H1 (cell line): Measurements from ENCODE around the gene FANCI. TPM values are rescaled to one million over a fixed set of nuclear protein-coding genes. Genes with fewer than 3 reads are reported as not detected.

ENCODE experiments used
- BACH1 ChIP-seq: IDR thresholded peaks from 2 replicates; pipeline ENCODE4 v1.6.1; 2012; ENCODE audit warnings: low read length, improper control_type of control experiment
- CHD1 ChIP-seq: IDR thresholded peaks from 2 replicates; pipeline ENCODE4 v1.6.1; 2012; ENCODE audit warnings: low read depth, low read length, improper control_type of control experiment
- CHD2 ChIP-seq: IDR thresholded peaks from 2 replicates; pipeline ENCODE4 v1.6.1; 2012; ENCODE audit warnings: low read length, improper control_type of control experiment
- CREB1 ChIP-seq: IDR thresholded peaks from 2 replicates; pipeline ENCODE4 v1.6.1; 2012; ENCODE audit warnings: inconsistent platforms
- EZH2 ChIP-seq: fragments of 200-600 bp; sonication (generic); IDR thresholded peaks from 2 replicates; pipeline ENCODE4 v1.7.1; 2012; ENCODE audit warnings: low read depth, mild to moderate bottlenecking, moderate library complexity, low read length, inconsistent platforms; ENCODE audit not compliant: severe bottlenecking
- GABPA ChIP-seq: IDR thresholded peaks from 2 replicates; pipeline ENCODE4 v1.6.1; 2011; ENCODE audit warnings: mild to moderate bottlenecking, low read length, moderate library complexity, borderline replicate concordance; ENCODE audit not compliant: insufficient read depth
- JUND ChIP-seq: IDR thresholded peaks from 2 replicates; pipeline ENCODE4 v1.6.1; 2011; ENCODE audit warnings: mild to moderate bottlenecking, improper control_type of control experiment, low read length
- NANOG ChIP-seq: IDR thresholded peaks from 2 replicates; pipeline ENCODE4 v1.6.1; 2011; ENCODE audit warnings: low read length, low read depth, mild to moderate bottlenecking, inconsistent platforms; ENCODE audit not compliant: insufficient read depth, poor library complexity, severe bottlenecking
- POLR2AphosphoS5 ChIP-seq: IDR thresholded peaks from 2 replicates; pipeline ENCODE4 v1.6.1; 2011; ENCODE audit warnings: low read depth, low read length
- SAP30 ChIP-seq: fragments of 300-600 bp; sonication (generic); IDR thresholded peaks from 2 replicates; pipeline ENCODE4 v1.7.1; 2012; ENCODE audit warnings: low read length, moderate library complexity, mild to moderate bottlenecking, inconsistent platforms; ENCODE audit not compliant: insufficient read depth, insufficient replicate concordance
- SP2 ChIP-seq: IDR thresholded peaks from 2 replicates; pipeline ENCODE4 v1.6.1; 2012; ENCODE audit warnings: mild to moderate bottlenecking, low read length, inconsistent platforms
- SP4 ChIP-seq: IDR thresholded peaks from 2 replicates; pipeline ENCODE4 v1.6.1; 2012; ENCODE audit warnings: low read length, inconsistent platforms
- polyA plus RNA-seq, 7 experiments: library from polyadenylated mRNA; depleted of rRNA in 3 of 7; stranded (reverse) in 5 of 7; unstranded in 2 of 7; fragments of >200 nt in 5 of 7; fragments of 200-250 nt in 2 of 7; gene quantifications; 1 replicate in 5 of 7; 2 replicates in 1 of 7; 4 replicates in 1 of 7; pipeline versions ENCODE4 v1.2.1 to v1.2.3, GENCODE V29; 2011 to 2013; ENCODE audit warnings: missing spikeins in 2 of 7, mixed read lengths in 2 of 7
- total RNA-seq: library from RNA; stranded (reverse); fragmentation: NEBNext Ultra II Directional; extraction: Animal tissue kit (Norgen Biotek cat#: 25700); gene quantifications from 2 replicates; pipeline ENCODE4 v1.2.1, GENCODE V29; 2021
- TF ChIP-seq, protein P1 (sequence below): fragments of 300-600 bp; sonication (generic); IDR thresholded peaks from 2 replicates; pipeline ENCODE4 v1.7.1; 2012; ENCODE audit warnings: low read length, moderate library complexity, mild to moderate bottlenecking, inconsistent platforms; ENCODE audit not compliant: insufficient replicate concordance

Gene FANCI
- total and polyA plus RNA-seq, 2 of the 8 experiments (the other 6 are each of a cell fraction or from before 2014, with no cell fraction given), result 37.8 to 115 TPM

GRCh38 chr15:89196241-89196640 is 47.5 kb upstream of the FANCI start (continued):
- TF ChIP-seq, protein P1, sequence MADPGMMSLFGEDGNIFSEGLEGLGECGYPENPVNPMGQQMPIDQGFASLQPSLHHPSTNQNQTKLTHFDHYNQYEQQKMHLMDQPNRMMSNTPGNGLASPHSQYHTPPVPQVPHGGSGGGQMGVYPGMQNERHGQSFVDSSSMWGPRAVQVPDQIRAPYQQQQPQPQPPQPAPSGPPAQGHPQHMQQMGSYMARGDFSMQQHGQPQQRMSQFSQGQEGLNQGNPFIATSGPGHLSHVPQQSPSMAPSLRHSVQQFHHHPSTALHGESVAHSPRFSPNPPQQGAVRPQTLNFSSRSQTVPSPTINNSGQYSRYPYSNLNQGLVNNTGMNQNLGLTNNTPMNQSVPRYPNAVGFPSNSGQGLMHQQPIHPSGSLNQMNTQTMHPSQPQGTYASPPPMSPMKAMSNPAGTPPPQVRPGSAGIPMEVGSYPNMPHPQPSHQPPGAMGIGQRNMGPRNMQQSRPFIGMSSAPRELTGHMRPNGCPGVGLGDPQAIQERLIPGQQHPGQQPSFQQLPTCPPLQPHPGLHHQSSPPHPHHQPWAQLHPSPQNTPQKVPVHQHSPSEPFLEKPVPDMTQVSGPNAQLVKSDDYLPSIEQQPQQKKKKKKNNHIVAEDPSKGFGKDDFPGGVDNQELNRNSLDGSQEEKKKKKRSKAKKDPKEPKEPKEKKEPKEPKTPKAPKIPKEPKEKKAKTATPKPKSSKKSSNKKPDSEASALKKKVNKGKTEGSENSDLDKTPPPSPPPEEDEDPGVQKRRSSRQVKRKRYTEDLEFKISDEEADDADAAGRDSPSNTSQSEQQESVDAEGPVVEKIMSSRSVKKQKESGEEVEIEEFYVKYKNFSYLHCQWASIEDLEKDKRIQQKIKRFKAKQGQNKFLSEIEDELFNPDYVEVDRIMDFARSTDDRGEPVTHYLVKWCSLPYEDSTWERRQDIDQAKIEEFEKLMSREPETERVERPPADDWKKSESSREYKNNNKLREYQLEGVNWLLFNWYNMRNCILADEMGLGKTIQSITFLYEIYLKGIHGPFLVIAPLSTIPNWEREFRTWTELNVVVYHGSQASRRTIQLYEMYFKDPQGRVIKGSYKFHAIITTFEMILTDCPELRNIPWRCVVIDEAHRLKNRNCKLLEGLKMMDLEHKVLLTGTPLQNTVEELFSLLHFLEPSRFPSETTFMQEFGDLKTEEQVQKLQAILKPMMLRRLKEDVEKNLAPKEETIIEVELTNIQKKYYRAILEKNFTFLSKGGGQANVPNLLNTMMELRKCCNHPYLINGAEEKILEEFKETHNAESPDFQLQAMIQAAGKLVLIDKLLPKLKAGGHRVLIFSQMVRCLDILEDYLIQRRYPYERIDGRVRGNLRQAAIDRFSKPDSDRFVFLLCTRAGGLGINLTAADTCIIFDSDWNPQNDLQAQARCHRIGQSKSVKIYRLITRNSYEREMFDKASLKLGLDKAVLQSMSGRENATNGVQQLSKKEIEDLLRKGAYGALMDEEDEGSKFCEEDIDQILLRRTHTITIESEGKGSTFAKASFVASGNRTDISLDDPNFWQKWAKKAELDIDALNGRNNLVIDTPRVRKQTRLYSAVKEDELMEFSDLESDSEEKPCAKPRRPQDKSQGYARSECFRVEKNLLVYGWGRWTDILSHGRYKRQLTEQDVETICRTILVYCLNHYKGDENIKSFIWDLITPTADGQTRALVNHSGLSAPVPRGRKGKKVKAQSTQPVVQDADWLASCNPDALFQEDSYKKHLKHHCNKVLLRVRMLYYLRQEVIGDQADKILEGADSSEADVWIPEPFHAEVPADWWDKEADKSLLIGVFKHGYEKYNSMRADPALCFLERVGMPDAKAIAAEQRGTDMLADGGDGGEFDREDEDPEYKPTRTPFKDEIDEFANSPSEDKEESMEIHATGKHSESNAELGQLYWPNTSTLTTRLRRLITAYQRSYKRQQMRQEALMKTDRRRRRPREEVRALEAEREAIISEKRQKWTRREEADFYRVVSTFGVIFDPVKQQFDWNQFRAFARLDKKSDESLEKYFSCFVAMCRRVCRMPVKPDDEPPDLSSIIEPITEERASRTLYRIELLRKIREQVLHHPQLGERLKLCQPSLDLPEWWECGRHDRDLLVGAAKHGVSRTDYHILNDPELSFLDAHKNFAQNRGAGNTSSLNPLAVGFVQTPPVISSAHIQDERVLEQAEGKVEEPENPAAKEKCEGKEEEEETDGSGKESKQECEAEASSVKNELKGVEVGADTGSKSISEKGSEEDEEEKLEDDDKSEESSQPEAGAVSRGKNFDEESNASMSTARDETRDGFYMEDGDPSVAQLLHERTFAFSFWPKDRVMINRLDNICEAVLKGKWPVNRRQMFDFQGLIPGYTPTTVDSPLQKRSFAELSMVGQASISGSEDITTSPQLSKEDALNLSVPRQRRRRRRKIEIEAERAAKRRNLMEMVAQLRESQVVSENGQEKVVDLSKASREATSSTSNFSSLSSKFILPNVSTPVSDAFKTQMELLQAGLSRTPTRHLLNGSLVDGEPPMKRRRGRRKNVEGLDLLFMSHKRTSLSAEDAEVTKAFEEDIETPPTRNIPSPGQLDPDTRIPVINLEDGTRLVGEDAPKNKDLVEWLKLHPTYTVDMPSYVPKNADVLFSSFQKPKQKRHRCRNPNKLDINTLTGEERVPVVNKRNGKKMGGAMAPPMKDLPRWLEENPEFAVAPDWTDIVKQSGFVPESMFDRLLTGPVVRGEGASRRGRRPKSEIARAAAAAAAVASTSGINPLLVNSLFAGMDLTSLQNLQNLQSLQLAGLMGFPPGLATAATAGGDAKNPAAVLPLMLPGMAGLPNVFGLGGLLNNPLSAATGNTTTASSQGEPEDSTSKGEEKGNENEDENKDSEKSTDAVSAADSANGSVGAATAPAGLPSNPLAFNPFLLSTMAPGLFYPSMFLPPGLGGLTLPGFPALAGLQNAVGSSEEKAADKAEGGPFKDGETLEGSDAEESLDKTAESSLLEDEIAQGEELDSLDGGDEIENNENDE, result no peak
- TF ChIP-seq SP2 (no peak), NANOG (no peak), BACH1 (no peak), CREB1 (no peak), CHD1 (no peak), EZH2 (no peak), SAP30 (no peak), GABPA (no peak), JUND (no peak), POLR2AphosphoS5 (no peak), CHD2 (no peak), SP4 (no peak)
- TF ChIP-seq, all 59 proteins: peak for 0
